Measurements from ENCODE around the gene MYPOP. TPM values are rescaled to one million over a fixed set of nuclear protein-coding genes. Genes with fewer than 3 reads are reported as not detected.

Gene MYPOP
- total and polyA plus RNA-seq, 9 of the 15 experiments (the other 6 are each of a cell fraction or from before 2014, with no cell fraction given), result 0.32 to 7.6 (median 1.6) TPM

- TF ChIP-seq ATF3 (IDR thresholded peaks at IDR 0.05) (no peak), ATF3 (CRISPR knock-in tag; conservative IDR thresholded peaks at IDR 0.05) (peak; percentile 59; the same call in 1 of the 2 replicates), GABPA (tag; conservative IDR thresholded peaks at IDR 0.05; ENCODE audit: low read depth) (peak; percentile 71), ELF1 (tag; IDR thresholded peaks at IDR 0.05) (peak; percentile 48), STAT6 (CRISPR knock-in tag; IDR thresholded peaks at IDR 0.05) (no peak), RNF2 (IDR thresholded peaks at IDR 0.05) (peak; percentile 91), ZBTB34 (CRISPR knock-in tag; IDR thresholded peaks at IDR 0.05) (no peak), ZBTB9 (CRISPR knock-in tag; IDR thresholded peaks at IDR 0.05) (no peak), NONO (IDR thresholded peaks at IDR 0.05; ENCODE audit: low read depth in 2 of 2, low read length in 1 of 2) (0 out of 4 replicates have a peak, but pooled peaks of 1 of the 2 experiments have one; percentile 31), ZC3H11A (IDR thresholded peaks at IDR 0.05; ENCODE audit: low read depth, low read length) (no peak), ZNF280A (IDR thresholded peaks at IDR 0.05; ENCODE audit: low read depth, partially characterized antibody) (no peak), HBP1 (CRISPR knock-in tag; IDR thresholded peaks at IDR 0.05) (no peak), MLLT1 (IDR thresholded peaks at IDR 0.05) (no peak), SREBF2 (CRISPR knock-in tag; IDR thresholded peaks at IDR 0.05) (no peak), MTA1 (IDR thresholded peaks at IDR 0.05; ENCODE audit: borderline replicate concordance) (peak; percentile 74; the same call in 1 of the 2 replicates), CTBP1 (IDR thresholded peaks at IDR 0.05; ENCODE audit: borderline replicate concordance) (peak; percentile 74)
These were observed 25.3 kb upstream of the MYPOP start (continued) for GRCh38 chr19:45927565-45928261.
